HG03457 (cell line): Measurements from ENCODE around the gene DHX16.

Experiments
- ATAC-seq: cut with Tn5 transposase; IDR thresholded peaks from one replicate; pipeline ENCODE4 v1.9.1; 2021; ENCODE audit warnings: moderate number of reproducible peaks; ENCODE audit not compliant: unreplicated experiment

The DHX16 gene

DNA sequence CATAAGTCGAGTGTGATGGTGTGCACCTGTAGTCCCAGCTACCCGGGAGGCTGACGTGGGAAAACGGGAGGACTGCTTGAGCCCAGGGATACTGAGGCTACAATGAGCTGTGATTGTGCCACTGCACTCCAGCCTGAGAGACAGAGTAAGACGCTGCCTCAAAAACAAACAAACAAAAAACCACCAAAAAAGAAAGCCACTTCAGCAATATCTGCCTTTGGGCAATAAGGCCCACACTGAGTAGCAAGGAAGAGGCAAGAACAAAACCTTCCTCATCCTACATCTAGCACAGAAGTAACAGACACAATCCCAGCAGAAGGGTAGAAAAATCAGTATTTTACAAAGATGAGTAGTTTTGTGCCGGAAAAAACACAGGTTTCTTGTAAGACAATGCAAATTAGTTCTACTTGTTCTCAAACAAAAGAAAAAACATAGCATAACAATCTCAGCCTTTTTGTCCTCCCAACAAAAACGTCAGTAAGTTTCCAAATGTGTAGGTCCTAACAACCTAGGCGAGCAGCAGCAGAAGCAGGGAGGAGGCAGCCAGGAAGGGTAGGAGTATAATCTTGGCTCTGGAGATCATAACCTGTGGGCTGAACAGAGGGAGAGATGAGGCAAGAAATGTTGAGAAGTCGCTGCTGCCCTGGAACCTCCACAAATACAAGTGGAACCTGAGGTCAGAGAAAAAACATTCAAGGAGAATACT is 61.5 kb downstream of the DHX16 start:
- ATAC-seq = no peak

GRCh38 chr6:30610065-30610464 is 62.7 kb downstream of the DHX16 start:
- ATAC-seq = no peak

- no peak for ATAC-seq
These were observed 68.8 kb downstream of the DHX16 start for GRCh38 chr6:30603961-30604360.
